Stimulated activated CD4-positive, alpha-beta T cell treated with anti-CD3 and anti-CD28 coated beads, Interleukin-4, amount 100 ng/mL, for 1 hour (primary cell): ENCODE measurements around the gene CDK2.
"Not testable (repeated sequence)": the region's sequence is repeated elsewhere in the genome, so short reads cannot be mapped to it uniquely, and the experiment has no call there.

Source experiments
- DNase-seq: peaks from one replicate; pipeline ENCODE4 v3.0.0-alpha.2; 2020

The CDK2 gene

DNA sequence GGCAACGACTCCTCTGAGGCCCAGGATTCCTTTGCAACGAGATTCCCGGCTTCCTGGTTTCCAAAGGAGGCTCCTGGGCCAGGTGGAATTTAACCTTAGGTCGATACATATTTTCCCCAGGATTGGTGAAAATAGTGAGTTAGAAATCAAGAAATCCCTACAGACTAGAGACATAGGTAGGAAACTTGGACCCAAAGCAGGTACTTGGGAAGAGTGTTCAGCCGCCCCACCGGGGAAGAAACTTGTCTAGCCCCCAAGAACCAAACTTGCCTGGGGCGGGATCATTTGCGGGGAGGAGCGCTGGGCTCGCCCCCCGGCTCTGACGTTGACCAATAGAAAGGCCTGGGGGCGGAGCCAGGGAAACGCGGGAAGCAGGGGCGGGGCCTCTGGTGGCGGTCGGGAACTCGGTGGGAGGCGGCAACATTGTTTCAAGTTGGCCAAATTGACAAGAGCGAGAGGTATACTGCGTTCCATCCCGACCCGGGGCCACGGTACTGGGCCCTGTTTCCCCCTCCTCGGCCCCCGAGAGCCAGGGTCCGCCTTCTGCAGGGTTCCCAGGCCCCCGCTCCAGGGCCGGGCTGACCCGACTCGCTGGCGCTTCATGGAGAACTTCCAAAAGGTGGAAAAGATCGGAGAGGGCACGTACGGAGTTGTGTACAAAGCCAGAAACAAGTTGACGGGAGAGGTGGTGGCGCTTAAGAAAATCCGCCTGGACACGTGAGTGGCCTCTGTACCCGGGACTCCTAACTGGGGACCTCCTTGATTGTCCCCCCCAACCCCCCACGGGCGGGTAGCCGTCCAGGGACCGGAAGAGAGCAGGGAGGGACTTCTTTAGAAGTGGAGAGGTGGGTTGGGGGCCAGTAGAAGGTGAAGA lies at the start of gene CDK2:
Gene CDK2, plus strand, starts transcription at position 423 of the 874 bp plus-strand sequence. Its CDS starts 179 bp downstream, at position 602.
- DNase-seq: peak; percentile 92

DNA sequence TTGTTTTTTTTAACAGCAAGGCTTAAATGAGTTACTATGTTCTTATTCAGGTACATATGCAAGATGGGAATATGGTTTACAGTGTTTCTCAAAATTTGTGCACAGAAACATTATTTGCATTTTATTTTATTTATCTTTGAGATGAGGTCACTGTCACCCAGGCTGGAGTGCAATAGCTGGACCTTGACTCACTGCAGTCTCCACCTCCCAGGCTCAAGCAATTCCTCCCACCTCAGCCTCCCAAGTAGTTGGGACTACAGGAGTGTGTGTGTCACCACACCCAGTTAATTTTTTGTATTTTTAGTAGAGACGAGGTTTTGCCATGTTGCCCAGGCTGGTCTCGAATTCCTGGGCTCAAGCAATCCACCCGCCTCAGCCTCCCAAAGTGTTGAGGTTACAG lies 47.6 kb upstream of the CDK2 start:
- not testable (repeated sequence) for DNase-seq

DNA sequence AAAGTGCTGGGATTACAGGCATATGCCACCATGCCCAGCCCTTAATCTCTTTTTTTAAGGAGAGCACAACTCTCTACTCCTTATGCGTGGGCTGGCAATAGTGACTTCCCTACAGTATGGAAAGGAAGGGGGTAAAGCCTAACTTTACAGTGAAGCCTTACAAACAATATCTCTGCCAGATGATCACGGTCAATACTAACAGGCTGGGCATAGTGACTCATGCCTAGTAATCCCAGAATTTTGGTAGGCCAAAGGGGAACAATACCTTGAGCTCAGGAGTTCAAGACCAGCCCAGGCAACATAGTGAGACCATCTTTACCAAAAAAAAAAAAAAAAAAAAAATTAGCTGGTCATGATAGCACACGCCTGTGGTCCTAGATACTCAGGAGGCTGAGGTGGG lies 44.5 kb upstream of the CDK2 start:
- DNase-seq: no peak

DNA sequence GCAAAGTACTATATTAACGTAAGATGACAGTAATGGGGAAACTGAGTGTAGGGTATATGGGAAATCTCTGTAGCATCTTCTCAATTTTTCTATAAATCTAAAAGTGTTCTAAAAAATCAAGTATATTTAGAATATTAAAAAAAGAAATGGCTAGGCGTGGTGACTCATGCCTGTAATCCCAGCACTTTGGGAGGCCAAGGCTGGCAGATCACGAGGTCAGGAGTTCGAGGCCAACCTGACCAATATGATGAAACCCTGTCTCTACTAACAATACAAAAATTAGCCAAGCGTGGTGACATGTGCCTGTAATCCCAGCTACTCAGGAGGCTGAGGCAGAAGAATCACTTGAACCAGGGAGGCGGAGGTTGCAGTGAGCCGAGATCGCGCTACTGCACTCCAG lies 43.0 kb upstream of the CDK2 start:
- DNase-seq: not testable (repeated sequence)

DNA sequence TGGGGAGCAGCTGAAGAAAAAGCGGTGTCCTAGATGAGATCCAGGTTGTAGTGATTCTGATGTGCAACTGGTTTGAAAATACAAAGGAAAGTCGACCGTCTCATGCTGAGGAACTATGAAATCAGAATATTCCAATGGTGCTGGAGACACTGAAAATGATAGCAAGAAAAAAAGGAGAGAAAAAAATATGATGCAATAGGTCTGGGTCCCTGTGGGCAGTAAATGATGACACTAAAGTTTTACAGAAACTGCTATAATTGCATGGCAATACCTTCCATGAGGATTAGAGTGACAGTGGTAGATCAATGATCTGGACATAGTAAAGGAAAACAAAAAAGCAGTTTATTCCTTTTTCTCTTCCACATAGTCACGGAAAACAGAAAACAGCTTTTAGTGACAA lies 41.3 kb upstream of the CDK2 start:
- DNase-seq: no peak

DNA sequence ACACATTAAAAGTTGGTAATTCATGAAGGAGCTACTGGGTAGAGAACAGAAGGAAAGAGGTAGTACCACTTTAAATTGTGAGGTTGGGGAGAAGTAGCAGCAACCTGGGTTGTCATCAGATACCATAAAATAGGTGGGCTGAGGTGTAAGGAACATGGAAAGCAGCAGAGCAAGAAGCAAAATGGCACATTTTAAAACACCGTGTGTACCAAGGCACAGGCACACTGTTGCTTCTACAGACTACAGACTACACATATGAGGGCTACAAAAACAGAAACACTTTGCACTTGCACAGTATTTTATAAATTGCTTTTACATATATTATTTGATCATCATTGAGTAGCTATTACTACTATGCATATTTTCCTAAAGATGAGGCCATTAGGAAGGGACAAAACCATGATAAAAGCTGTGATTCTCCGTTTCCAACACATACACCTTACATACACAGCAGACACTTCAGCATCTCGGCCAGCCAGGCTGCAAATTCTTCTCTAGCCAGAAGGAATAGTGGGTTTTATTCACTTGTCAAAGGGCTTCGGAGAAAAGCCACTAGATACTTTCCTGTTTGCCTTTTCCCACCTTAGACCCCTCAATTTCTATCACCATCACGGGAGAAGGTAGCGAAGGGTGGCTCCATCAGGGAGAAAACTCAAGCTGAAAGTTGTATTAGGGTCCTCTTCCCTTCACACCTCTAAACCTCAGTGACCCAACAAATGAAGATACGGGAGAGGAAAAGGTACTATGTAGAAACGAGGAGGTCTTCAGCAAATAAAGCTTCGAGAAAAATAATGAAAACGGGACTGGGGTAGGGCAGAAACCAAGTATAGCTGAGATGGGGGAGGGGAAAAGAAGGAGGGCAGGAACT lies 40.5 kb upstream of the CDK2 start:
- DNase-seq: no peak

DNA sequence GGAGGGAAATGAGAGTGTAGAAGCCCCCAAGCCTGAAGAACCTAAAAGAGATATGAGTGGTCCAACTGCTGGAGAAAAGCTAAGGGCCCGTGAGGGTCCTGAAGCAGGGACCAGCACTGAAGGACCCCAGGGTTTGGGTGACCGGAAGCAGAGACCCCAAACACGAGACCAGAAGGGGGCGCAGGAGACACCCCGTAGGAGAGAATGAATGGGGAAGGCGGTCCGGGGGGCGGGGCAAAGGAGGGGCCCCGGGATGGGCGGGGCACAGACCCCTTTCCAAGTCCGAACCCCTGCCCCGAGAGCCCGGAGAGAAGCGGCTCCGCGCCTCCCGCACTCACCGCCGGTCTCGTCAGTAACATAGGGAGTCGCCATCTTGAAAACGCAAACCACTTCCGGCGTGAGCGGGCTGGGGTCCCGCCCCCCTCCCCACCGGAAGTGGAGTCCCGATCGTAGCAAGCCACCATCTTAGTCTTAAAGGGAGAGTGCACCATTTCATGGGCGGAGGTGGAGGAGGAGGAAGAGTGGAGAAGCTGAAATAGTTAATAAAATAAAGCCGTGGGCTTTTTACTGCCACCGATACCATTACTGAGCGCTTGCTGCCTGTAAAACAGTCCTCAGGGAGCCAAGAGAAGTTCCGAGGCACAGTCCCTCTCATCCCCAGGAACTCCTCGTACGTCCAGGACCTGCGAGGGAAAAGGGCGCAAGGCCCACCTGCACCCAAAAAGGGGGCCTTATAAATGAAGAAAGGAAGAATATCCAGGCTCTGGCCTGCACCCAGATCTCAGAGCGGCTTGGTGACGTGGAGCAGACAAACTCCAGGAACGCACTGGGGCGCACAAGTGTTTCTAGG lies 39.7 kb upstream of the CDK2 start:
- peak; percentile 85 for DNase-seq

DNA sequence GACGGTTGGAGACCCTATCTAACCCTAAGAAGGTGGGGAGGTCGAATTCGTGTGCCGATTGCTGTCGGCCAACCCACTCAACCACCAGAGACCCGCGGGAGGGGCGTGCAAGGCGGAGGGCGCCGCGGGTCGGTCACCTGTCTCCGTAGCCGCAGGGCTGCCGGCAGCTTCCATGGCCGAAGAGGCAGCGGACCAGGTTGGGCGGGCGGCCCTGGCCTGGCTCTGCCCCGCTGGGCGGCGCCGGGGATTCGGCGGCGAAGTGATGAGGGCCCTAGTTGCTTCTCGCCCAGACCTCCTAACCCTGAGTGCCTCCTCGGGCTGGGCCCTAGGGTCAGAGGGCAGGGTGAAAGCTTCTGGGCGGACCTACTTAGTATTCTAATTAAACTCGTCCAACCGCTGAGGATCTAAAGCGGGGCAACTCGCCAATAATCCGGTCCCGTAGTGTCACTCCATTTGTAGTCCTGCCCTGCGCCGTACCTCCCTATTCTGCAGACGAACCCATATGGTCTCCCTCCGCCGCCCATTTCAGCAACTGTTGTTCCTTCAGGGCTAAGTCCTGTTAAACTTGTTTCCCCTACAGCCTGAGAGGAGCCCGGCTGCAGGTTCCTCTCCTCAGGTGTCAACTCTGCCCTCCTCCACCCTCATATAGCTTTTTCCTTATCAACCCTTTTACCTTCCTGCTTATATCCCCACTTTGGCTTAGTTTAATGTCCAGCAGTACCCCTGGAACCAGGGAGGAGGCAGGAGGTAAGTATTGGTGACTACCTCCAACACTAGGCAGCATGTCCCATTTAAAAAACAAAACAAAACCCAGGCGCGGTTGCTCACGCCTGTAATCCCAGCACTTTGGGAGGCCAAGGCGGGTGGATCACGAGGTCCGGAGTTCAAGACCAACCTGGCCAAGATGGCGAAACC lies 38.8 kb upstream of the CDK2 start, which contains the start of gene PYM1:
Gene PYM1, minus strand, starts transcription at position 307 of the 915 bp plus-strand sequence. Its CDS starts 133 bp downstream, at position 174.
- peak; percentile 60 for DNase-seq

DNA sequence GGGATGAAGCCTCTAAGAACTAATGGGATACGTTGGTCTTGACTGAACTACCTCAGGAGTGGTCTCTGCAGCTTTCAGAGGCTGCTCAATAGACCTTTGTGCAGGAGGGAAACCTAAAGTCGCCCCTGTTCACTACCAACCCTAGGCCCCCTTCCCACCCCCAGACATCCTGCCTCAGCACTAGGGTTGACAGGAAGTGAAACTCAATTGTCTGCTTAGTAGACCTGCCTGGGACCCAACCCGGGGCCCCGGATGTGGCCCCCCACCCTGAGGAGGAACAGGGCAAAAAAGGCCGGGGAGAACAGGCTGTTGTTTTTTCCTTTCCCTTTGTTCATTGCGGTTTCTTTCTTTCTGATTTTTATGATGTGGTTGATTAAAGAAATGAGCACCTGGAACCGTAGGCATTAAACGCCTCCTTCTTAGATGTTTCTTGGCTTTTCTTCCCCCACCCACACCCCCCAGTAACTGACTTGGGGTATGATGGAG lies 37.3 kb upstream of the CDK2 start:
- DNase-seq: peak; percentile 81

DNA sequence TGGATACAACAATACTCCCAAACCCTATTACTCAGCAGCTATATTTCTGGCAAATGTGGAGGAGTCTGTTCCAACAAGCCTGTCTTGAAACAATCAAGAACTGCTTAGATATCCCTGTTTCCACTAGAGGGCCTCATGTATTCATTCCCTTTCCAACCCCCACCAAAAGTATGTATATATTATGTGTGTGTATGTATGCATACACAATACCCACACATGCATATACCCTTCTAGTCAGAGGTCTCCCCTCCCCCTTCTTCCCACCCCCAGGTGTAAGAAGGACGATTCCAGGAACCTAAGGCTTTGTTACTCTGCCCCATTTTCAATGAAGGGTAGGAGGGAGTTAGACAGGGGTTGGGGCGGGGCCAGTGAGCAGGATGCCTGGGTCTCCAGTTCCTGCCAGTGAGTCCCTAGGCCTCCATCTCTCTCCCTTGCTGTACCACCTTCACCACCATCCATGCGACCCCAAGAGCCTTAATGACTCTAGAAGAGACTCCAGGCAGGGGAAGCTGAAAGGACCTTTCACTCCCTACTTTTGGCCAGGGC lies 35.8 kb upstream of the CDK2 start, which contains the start of gene DGKA:
Gene DGKA, plus strand, starts transcription at position 392 of the 546 bp plus-strand sequence. CDS start 5,342 bp downstream, outside the sequence.
- peak; percentile 78 for DNase-seq

DNA sequence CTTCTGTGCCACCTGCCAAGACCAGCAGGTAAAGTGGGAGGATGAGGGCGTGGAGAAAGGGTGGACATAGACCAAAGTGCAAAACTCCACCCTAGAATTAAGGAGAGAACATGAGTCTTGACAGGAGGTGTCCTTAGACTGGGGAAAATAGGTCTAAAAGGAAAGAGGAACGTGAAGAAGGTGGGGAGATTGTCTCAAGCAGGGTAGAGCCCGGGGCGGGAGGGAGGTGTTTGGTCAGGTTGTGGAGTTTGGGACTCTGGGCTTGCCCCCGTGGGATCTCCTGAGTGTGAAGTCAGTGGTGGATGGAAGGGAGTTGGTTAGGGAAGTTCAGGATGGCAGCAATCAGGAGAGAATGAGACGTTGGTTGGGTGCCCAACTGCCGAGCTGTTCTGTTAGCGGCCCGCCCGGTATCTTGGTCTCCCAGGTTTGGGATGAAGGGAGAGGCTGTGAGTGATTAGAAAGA lies 35.3 kb upstream of the CDK2 start:
- DNase-seq: no peak

DNA sequence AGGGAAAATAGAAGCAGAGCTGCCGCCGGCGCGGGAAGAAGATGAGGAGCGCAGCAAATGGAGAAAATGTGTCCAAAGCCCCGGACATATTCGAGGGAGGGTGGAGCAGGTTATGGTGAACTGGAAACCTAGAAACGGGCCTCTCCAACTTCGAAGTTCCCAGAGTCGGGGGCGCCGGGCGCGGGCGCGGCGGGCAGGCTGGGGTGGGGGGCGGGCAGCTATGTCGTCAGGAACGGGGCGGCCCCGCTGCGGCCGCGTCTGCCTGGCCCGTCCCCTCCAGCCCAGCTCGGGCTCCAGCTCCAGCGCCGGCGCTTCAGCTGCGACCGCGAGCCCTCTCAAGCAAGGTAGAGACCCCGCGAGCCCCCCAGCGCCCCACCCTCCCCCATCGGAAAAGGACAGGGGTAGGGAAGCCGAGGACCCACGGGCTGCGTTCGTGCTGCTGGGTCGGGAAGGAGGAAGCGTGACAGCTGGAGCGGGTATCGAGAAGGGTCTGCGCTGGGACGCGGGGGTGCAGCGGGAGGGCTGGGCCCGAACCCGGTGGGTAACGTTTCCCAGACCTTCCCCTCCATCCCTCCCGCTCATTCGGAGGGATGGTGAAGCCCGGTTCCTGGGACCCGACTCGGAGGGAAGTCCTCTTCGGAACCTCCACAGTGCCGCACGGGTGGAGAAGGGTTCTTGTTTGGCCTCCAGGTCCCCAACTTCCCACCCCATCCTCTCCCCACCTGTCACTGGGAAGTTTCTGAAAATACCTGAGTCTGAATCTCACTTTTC lies 34.7 kb upstream of the CDK2 start:
- DNase-seq: peak; percentile 37

DNA sequence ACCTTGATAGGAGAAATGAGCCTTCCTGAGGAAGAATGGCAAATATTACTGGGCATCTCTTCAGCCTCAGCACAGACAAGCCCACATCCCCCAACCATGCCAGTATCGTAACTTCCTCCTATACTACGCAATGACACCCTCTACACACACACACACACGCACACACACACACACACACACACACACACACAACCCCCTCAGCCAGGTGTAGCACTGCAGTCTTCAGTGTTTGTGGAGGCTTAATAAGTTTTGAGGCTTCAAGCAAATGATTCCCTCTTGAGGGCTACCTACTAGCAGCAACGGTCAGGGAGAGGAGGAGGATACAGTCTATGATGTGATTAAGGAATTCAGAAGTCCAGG lies 34.1 kb upstream of the CDK2 start:
- DNase-seq: peak; percentile 48

DNA sequence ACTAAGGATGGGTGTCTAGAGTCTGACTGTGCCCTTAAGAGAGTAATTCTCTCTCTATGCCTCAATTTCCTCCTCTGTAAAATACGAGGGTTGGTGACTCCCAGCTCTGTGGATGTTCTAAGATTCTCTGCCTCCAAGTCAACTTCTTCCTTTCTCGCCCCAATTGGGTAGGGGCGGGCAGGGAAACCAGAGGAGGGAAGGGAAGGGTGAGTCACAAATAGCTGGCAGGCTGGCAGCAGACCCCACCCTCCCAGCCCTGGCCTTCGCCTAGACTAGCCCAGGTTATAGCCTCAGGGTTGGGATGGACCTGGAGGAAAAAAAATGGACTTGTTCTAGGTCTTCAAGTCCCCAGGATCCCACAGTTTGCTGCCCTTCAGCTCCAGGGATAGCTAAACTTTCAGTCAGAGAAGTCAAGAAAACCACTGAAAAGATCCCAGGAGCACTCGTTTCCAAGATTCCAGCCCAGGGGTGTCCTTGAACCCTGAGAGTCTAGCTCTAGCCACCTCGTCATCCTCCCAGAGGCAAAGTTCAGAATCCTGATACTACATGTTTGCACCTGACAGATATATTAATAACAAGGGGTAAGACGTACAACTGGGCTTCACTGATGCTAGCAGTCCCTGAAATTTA lies 33.3 kb upstream of the CDK2 start:
- no peak for DNase-seq

DNA sequence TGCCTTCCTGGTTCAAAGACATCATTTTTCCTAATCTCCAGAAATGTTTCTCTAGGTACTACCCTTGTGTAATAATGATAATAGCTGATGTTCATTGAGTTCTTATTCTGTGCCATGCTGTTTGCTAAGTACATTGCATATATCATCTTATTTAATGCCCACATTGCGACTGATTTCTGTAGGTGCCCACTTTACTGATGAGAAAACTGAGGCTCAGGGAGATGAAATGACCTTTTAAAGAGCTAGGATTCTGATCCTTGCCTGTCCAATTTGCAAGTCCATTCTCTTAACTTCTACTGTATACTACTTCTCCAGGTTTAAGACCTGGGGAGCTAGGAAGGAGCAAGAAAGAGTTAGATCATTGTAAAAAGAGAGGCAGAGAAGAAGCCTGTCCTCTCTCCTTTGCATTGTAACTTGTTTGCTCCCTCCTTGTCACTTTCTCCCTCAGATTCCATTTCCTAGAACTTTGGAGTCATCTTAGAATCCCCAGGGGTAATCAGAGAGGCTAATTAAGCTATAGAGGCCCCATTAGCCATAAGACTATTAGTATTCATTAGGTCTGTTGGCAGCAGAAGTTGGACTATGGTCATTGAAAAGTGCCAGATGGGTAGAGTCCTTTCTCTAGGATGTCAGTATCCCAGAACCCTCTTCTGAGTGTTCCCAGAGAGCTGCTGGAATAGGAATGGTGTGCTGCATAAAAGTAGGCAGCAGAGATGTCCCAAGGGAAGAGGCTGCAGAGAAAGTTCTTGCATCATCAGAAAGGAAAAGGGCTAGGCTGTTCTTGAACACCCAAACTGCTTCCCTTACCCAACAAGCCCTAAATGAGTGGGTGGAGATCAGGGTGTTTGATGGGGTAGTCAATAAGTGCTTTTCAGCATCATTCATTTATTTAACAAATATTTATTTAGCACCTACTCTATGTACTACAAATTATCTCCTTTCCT lies 32.6 kb upstream of the CDK2 start:
- DNase-seq: no peak

DNA sequence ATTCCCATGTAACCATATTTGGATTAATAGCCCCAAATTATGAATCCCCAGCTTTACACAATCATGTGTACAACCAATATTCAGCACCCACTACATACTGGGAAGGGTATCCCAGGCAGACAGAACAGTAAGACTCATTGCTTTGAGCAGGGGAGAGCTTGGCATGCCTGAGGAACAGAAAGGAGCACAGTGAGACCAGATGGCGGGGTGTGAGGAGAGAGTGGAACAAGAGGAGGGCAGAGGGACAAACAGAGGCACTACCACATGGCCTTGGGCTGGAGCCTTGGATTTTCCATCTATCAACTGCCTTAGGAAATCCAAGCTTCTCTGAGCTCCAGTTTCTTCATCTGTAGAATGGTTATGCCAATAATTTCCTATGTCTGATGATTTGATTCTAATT lies 31.9 kb upstream of the CDK2 start:
- no peak for DNase-seq

DNA sequence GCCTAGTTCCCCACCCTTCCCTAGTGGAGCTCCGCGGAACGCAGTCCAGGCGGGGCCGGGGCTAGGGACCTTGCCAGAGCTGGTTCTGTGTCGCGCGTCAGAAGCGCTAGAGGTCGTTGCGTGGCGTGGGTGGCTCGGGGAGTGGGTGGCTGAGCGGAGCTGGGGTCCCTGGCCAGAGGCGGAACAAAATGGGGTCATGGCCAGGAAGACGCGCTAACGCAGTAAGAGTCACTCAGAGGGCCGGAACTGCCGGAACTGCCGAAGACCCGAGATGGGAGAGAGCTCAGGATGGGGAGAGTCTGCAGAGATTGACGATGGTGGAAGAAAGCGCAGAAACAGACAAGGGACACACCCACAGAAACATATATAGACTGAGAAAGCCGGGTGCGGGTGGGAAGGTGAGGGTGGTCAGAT lies 30.9 kb upstream of the CDK2 start:
- peak; percentile 51 for DNase-seq

DNA sequence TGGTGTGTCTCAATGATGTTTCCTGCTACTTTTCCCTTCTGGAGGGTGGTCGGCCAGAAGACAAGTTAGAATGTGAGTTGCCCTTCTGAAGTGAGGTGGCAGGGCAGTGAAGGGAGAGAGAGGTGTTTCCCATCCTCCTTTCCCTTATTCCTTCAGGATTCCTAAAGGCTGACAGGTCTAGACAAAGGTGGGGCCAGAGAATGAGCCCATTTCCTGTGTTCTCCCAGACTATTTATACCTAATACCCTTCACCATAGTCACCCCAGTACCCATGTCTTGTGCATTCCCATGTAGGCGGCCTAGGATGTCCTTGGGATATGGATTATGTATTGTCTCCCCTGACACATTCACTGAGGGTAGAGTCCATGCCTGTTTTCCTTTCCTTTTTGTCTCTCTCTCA lies 28.6 kb upstream of the CDK2 start:
- no peak for DNase-seq
